D341Med (cell line): ENCODE data around the gene FXYD3.
"Not testable (repeated sequence)": the region's sequence is repeated elsewhere in the genome, so short reads cannot be mapped to it uniquely, and the experiment has no call there.

Experiments
- DNase-seq: peaks from one replicate; pipeline ENCODE4 v3.0.0; 2012; ENCODE audit warnings: low spot score

Gene FXYD3

GRCh38 chr19:35142606-35143230 lies 27.1 kb downstream of the FXYD3 start:
- peak; percentile 76 for DNase-seq

GRCh38 chr19:35143231-35143715 lies 27.6 kb downstream of the FXYD3 start, which contains the start of gene FXYD7:
TSS of gene FXYD7 (plus strand) at chr19:35143255. CDS start at chr19:35143334, 79 bp downstream.
- no peak for DNase-seq

GRCh38 chr19:35143818-35144217 lies 28.2 kb downstream of the FXYD3 start:
- DNase-seq: no peak

GRCh38 chr19:35144259-35144599 lies 28.6 kb downstream of the FXYD3 start:
- DNase-seq: no peak

GRCh38 chr19:35144600-35145436 lies 29.2 kb downstream of the FXYD3 start:
- no peak for DNase-seq

GRCh38 chr19:35146746-35147459 lies 31.3 kb downstream of the FXYD3 start:
- no peak for DNase-seq

- DNase-seq: no peak
These were observed 33.8 kb downstream of the FXYD3 start for GRCh38 chr19:35149463-35149862.

- DNase-seq: no peak
These were observed 34.8 kb downstream of the FXYD3 start for GRCh38 chr19:35150445-35150844.

GRCh38 chr19:35151273-35152065 lies 35.8 kb downstream of the FXYD3 start:
- no peak for DNase-seq

- not testable (repeated sequence) for DNase-seq
These were observed 37.5 kb downstream of the FXYD3 start for GRCh38 chr19:35153129-35153522.

- DNase-seq: peak; percentile 78
These were observed 38.3 kb downstream of the FXYD3 start for GRCh38 chr19:35153701-35154524.

- DNase-seq: peak; percentile 53
These were observed 39.1 kb downstream of the FXYD3 start, which contains the start of gene FXYD5 for GRCh38 chr19:35154525-35155406. TSS of gene FXYD5 (plus strand) at chr19:35154735. CDS start at chr19:35155551, 816 bp downstream.

GRCh38 chr19:35155441-35155840 lies 39.8 kb downstream of the FXYD3 start:
- no peak for DNase-seq

GRCh38 chr19:35155981-35156672 lies 40.5 kb downstream of the FXYD3 start:
- DNase-seq: no peak

- no peak for DNase-seq
These were observed 41.0 kb downstream of the FXYD3 start for GRCh38 chr19:35156673-35157014.

GRCh38 chr19:35157431-35157830 lies 41.8 kb downstream of the FXYD3 start:
- DNase-seq: no peak

GRCh38 chr19:35159606-35160005 lies 44.0 kb downstream of the FXYD3 start:
- DNase-seq: no peak

- no peak for DNase-seq
These were observed 45.2 kb downstream of the FXYD3 start for GRCh38 chr19:35160629-35161433.

GRCh38 chr19:35161434-35161743 lies 45.8 kb downstream of the FXYD3 start:
- no peak for DNase-seq
